K562 (cell line): Measurements from ENCODE around the gene SRCIN1. TPM values are rescaled to one million over a fixed set of nuclear protein-coding genes. Genes with fewer than 3 reads are reported as not detected.
A peak's percentile ranks its signal among the peaks of the same experiment; 100 is the strongest.

Experiments
- ATAC-seq: fragments of 200-7000 bp; cut with Tn5 transposase; 3 replicates; pipeline ENCODE4 v1.9.1; 2020; ENCODE audit warnings: moderate library complexity
- BruUV-seq: library from RNA; stranded (reverse); fragments of 400-500 nt; replicated peaks from 2 replicates; lab custom pipeline; 2021; lab: Mats Ljungman, UMichigan
- CTCF ChIA-PET: fragments of 300-600 bp; formaldehyde crosslinking; extraction: SDS; loops from one replicate; lab custom pipeline; 2021; ENCODE audit warnings: low intra/inter-chr PET ratio; lab: Yijun Ruan, JAX
- POLR2A ChIA-PET: fragments of 300-600, 350-650 bp; sonication (Branson Sonifier 250); formaldehyde crosslinking; extraction: SDS; loops from one replicate; lab custom pipeline; 2021; ENCODE audit warnings: antibody characterized with exemption, inconsistent platforms; lab: Yijun Ruan, JAX
- DNase-seq, 4 experiments: peaks; one replicate each; pipeline versions ENCODE4 v3.0.0 to v3.0.0-alpha.2; 2011 to 2018; ENCODE audit warnings: low spot score in 3 of 4, mixed read lengths in 3 of 4; ENCODE audit errors: extremely low read depth in 1 of 4
- FAIRE-seq: peaks from 2 replicates; lab custom pipeline; 2011; peaks lifted over from hg19 to GRCh38; lab: Jason Lieb, UNC
- H2AFZ ChIP-seq: 2 replicates; pipeline ENCODE4 v1.6.0; 2011; ENCODE audit warnings: low read depth, low read length, control low read depth, inconsistent platforms
- H3K27ac ChIP-seq: fragments of 200-600 bp; 3 replicates; pipeline ENCODE4 v1.8.0; 2011; ENCODE audit warnings: low read depth, mild to moderate bottlenecking, control low read depth, inconsistent platforms, low read length, moderate library complexity, mixed read lengths; ENCODE audit errors: extremely low read depth
- H3K27me3 ChIP-seq, 2 experiments: fragments of 300-600 bp in 1 of 2; 2 replicates in 1 of 2; 3 replicates in 1 of 2; pipeline versions ENCODE4 v1.6.0 to v1.8.0; 2011; ENCODE audit warnings: inconsistent platforms in 2 of 2, low read length in 2 of 2, mild to moderate bottlenecking in 1 of 2, mixed read lengths in 1 of 2, moderate library complexity in 1 of 2; ENCODE audit not compliant: control insufficient read depth in 2 of 2, insufficient read depth in 2 of 2
- H3K36me3 ChIP-seq: fragments of 300-600 bp; 3 replicates; pipeline ENCODE4 v1.8.0; 2011; ENCODE audit warnings: mild to moderate bottlenecking, low read length, inconsistent platforms; ENCODE audit not compliant: control insufficient read depth, insufficient read depth
- H3K4me1 ChIP-seq, 2 experiments: fragments of 200-600 bp in 1 of 2; replicated peaks in 1 of 2; 2 replicates in 1 of 2; 3 replicates in 1 of 2; pipeline versions ENCODE4 v1.5.1 to v1.8.0; 2011; ENCODE audit warnings: inconsistent platforms in 2 of 2, low read length in 2 of 2, mild to moderate bottlenecking in 1 of 2, mixed read lengths in 1 of 2, moderate library complexity in 1 of 2; ENCODE audit not compliant: control insufficient read depth in 2 of 2, insufficient read depth in 2 of 2
- H3K4me2 ChIP-seq: 2 replicates; pipeline ENCODE4 v1.6.1; 2011; ENCODE audit warnings: low read length, control low read depth, inconsistent platforms, mixed read lengths; ENCODE audit not compliant: insufficient read depth
- H3K4me3 ChIP-seq: fragments of 200-600 bp; sonication (generic), shearing (Covaris generic); 2 replicates; pipeline ENCODE4 v1.5.1; 2016; ENCODE audit warnings: control low read depth, inconsistent platforms
- H3K79me2 ChIP-seq: fragments of 200-600 bp; 3 replicates; pipeline ENCODE4 v1.8.0; 2011; ENCODE audit warnings: low read length, inconsistent platforms; ENCODE audit not compliant: control insufficient read depth, insufficient read depth
- H3K9ac ChIP-seq, 2 experiments: 2 replicates each; pipeline versions ENCODE4 v1.6.0 to v1.6.1; 2011; ENCODE audit warnings: low read depth in 2 of 2, low read length in 2 of 2, control low read depth in 1 of 2, inconsistent platforms in 1 of 2, mild to moderate bottlenecking in 1 of 2, mixed read lengths in 1 of 2; ENCODE audit not compliant: insufficient read depth in 1 of 2
- H3K9me1 ChIP-seq: one replicate; pipeline ENCODE4 v1.6.0; 2011; ENCODE audit warnings: inconsistent platforms, mild to moderate bottlenecking, low read length, moderate library complexity; ENCODE audit not compliant: control insufficient read depth, insufficient read depth
- H3K9me3 ChIP-seq: replicated peaks from 2 replicates; pipeline ENCODE4 v1.5.1; 2011; ENCODE audit warnings: low read depth, low read length, inconsistent platforms; ENCODE audit not compliant: control insufficient read depth, insufficient read depth
- H4K20me1 ChIP-seq: replicated peaks from 2 replicates; pipeline ENCODE4 v1.6.1; 2011; ENCODE audit warnings: low read length, inconsistent platforms, mixed read lengths; ENCODE audit not compliant: control insufficient read depth, insufficient read depth
- GATAD2A ChIP-seq: fragments of 450-650 bp; IDR thresholded peaks from 2 replicates; pipeline ENCODE4 v1.6.1; 2017
- RFX1 ChIP-seq: fragments of 450-650 bp; IDR thresholded peaks from 2 replicates; pipeline ENCODE4 v1.6.1; 2016; ENCODE audit warnings: mild to moderate bottlenecking, moderate library complexity
- SRSF9 ChIP-seq: fragments of 200-400 bp; formaldehyde crosslinking; IDR thresholded peaks from 2 replicates; pipeline ENCODE4 v1.6.1; 2017; ENCODE audit warnings: low read depth, low read length, borderline replicate concordance
- TEAD2 ChIP-seq: fragments of 450-650 bp; IDR thresholded peaks from 2 replicates; pipeline ENCODE4 v1.6.1; 2016; ENCODE audit warnings: missing genetic modification characterization, control low read depth, missing compliant biosample characterization
- ZFP36 ChIP-seq: fragments of 150-350 bp; IDR thresholded peaks from 2 replicates; pipeline ENCODE4 v1.6.1; 2018; ENCODE audit warnings: low read length, low read depth; ENCODE audit not compliant: partially characterized antibody
- ZNF778 ChIP-seq: fragments of 450-650 bp; formaldehyde crosslinking; IDR thresholded peaks from 2 replicates; pipeline ENCODE4 v1.4.0; 2020; ENCODE audit warnings: mild to moderate bottlenecking, moderate library complexity
- WGBS: fragments of 100-300 bp; shearing (Covaris generic); methylation state at CpG from one replicate; pipeline ENCODE4 v1.1.6; 2016; ENCODE audit warnings: low coverage, mixed read lengths; ENCODE audit not compliant: insufficient coverage; ENCODE audit errors: missing lambda C conversion rate; 5-methylcytosine and 5-hydroxymethylcytosine counted together
- in situ Hi-C: fragments of 300-500 bp; cut with MboI; formaldehyde crosslinking; loops from 4 replicates; pipeline ENCODE4 v1.15.0; 2018; ENCODE audit warnings: inconsistent platforms, mixed read lengths
- intact Hi-C: fragments of 100-400 bp; cut with micrococcal nuclease; formaldehyde crosslinking; loops from 2 replicates; pipeline ENCODE4 v1.14.2; 2022
- polyA plus RNA-seq, 8 experiments: library from polyadenylated mRNA; depleted of rRNA in 4 of 8; stranded (reverse) in 5 of 8; unstranded in 3 of 8; fragments of >200 nt; fragmentation: Nextera tagmentation in 2 of 8; fragmentation: Illumina TruSeq in 1 of 8; extraction: Ambion mirVana in 2 of 8; extraction: Trizol in 1 of 8; gene quantifications; 2 replicates each; pipeline versions ENCODE4 v1.2.1 to v1.2.3, GENCODE V29; 2011 to 2014; ENCODE audit warnings: inconsistent platforms in 1 of 8, missing spikeins in 1 of 8
- total RNA-seq, 7 experiments: library from RNA; depleted of rRNA in 6 of 7; stranded (reverse); fragments of >200 nt in 6 of 7; fragmentation: Illumina TruSeq in 2 of 7; extraction: Trizol in 2 of 7; gene quantifications; 2 replicates each; pipeline versions ENCODE4 v1.2.1 to v1.2.3, GENCODE V29; 2011 to 2021; ENCODE audit warnings: low replicate concordance in 1 of 7
- TF ChIP-seq, protein P1 (sequence below): sonication (generic); formaldehyde crosslinking; IDR thresholded peaks from 2 replicates; pipeline ENCODE4 v1.4.0; 2020; ENCODE audit warnings: mild to moderate bottlenecking, missing genetic modification reagents
- TF ChIP-seq, protein P2 (sequence below): fragments of 250-450 bp; sonication (Bioruptor Pico); IDR thresholded peaks from 2 replicates; pipeline ENCODE4 v1.5.0; 2021
- TF ChIP-seq, protein P3 (sequence below): sonication (generic); formaldehyde crosslinking; IDR thresholded peaks from 2 replicates; pipeline ENCODE4 v1.8.0; 2023; ENCODE audit warnings: mild to moderate bottlenecking, missing genetic modification reagents

The SRCIN1 gene
- total and polyA plus RNA-seq, 9 of the 15 experiments (the other 6 are each of a cell fraction or from before 2014, with no cell fraction given): 0.09 to 0.33 (median 0.13) TPM; not detected in 6

DNA sequence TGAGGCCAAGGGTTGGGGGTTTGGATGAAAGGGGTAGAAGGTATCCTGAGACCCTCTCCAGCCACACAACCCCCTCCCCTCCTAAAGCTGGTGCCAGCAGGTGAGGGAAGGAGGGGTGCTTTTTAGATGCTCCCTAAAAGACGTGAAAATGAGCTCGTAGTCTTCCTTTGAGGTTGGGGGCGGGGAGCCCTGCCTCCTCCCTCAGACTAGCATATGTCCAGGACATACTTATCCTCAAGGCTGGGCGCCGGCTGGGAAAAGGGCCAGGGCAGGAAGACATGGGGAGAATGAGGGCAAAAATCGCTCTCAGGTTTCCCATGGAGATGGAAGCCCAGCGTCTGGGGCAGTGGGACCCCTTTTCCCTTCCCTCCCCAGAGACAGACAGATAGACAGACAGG lies 26.7 kb downstream of the SRCIN1 start:
- WGBS: 9% methylated on average over 7 of the region's 7 CpGs
- in situ Hi-C loops: loop anchor here (10.0 kb wide), 1 partner anchor 144 kb away; no protein-coding TSS in a partner anchor
- peaks cover 0 to 21% of the 10 kb centered on the region in 2 experiments; a peak in 3 of 5 replicates for H3K4me1 ChIP-seq
- no peak overlapping the region for H3K4me2 ChIP-seq
- no TSS peak for BruUV-seq
- H3K4me3 ChIP-seq: no peak overlapping the region
- no peaks in the 10 kb centered on the region for H3K79me2 ChIP-seq
- intact Hi-C loops: no loop called here
- no peaks in the 10 kb centered on the region for H3K9me1 ChIP-seq
- TF ChIP-seq SRSF9 (no peak), ZFP36 (peak; percentile 65)
- no peaks in the 10 kb centered on the region for H3K36me3 ChIP-seq
- H3K9ac ChIP-seq: no peak overlapping the region
- H3K9me3 ChIP-seq: no peaks in the 10 kb centered on the region
- ATAC-seq (no peak), DNase-seq (no peak), FAIRE-seq (no peak)
- H2AFZ ChIP-seq: no peak overlapping the region
- H3K27ac ChIP-seq: no peak overlapping the region
- peaks cover 29 to 52% of the 10 kb centered on the region in 2 experiments; a peak in 4 of 5 replicates for H3K27me3 ChIP-seq
- peaks cover 25% of the 10 kb centered on the region for H4K20me1 ChIP-seq
- ChIA-PET POLR2A (interaction anchor here (0.6 kb wide), 1 partner anchor 69 kb away, joined by 3 read pairs; no protein-coding TSS in a partner anchor), CTCF (interaction anchor here (1.0 to 2.4 kb wide), 2 partner anchors 22 to 75 kb away, joined by 3 to 11 read pairs; no protein-coding TSS in a partner anchor)

DNA sequence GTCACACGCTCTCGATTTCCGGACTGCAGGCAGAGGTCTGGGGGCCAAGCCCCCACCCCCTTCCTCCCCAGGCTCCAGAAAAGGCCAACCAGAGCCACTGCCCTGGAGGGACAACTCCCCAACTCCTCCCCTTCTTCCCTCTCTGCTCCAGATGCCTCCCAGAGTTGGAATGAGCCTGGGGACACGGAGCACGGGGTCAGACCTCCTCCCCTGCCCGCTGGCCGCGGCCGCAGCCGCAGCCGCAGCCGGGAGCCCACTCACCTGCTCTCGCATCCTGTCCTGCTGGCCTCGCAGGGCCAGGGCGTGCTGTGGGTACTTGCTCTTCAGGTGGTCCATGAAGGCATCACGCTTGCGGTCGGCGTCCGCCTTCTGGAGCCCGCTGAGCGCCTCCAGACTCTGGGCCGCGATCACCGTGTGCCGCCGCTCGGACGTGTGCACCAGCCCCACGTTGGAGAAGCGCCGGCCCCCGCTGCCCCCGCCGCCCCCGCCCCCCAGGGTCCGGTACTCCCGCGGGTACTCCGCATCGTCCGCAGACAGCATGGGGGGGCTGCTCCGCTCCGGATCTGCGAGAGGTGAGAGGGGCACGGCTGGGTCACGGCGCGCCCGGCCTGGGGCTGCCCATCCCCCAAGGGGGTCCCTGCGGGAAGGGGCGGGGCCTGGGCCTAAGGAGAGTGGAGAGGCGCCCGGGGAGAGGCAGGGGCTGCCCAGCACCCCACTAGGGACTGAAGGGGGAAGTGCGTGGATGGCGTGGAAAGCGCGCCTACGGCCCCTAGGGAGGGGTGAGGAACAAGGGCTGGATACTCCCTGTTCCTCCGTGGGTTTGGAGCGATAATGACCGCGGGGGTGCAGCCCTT lies 27.3 kb downstream of the SRCIN1 start:
- ChIA-PET CTCF (interaction anchor here (1.0 kb wide), 1 partner anchor 75 kb away, joined by 3 read pairs; no protein-coding TSS in a partner anchor), POLR2A (interaction anchor here (1.8 kb wide), 1 partner anchor 14 kb away, joined by 6 read pairs; no protein-coding TSS in a partner anchor)
- 10% methylated on average over 45 of the region's 63 CpGs for WGBS
- no peak overlapping the region for H3K27ac ChIP-seq
- intact Hi-C loops: no loop called here
- FAIRE-seq (no peak), ATAC-seq (no peak), DNase-seq (no peak)
- H3K9me1 ChIP-seq: no peaks in the 10 kb centered on the region
- H3K4me2 ChIP-seq: no peak overlapping the region
- no peak overlapping the region for H2AFZ ChIP-seq
- H3K4me1 ChIP-seq: peaks cover 0 to 17% of the 10 kb centered on the region in 2 experiments; a peak in 3 of 5 replicates
- in situ Hi-C loops: loop anchor here (10.0 kb wide), 1 partner anchor 144 kb away; no protein-coding TSS in a partner anchor
- no peaks in the 10 kb centered on the region for H3K9me3 ChIP-seq
- no peak overlapping the region for H3K4me3 ChIP-seq
- H4K20me1 ChIP-seq: peaks cover 28% of the 10 kb centered on the region
- H3K9ac ChIP-seq: no peak overlapping the region
- peaks cover 34 to 58% of the 10 kb centered on the region in 2 experiments; a peak in 4 of 5 replicates for H3K27me3 ChIP-seq
- H3K36me3 ChIP-seq: no peaks in the 10 kb centered on the region
- H3K79me2 ChIP-seq: no peaks in the 10 kb centered on the region
- no TSS peak for BruUV-seq
- TF ChIP-seq GATAD2A (no peak), RFX1 (no peak), ZNF778 (CRISPR knock-in tag) (no peak), TEAD2 (tag) (no peak)
- TF ChIP-seq, protein P1, sequence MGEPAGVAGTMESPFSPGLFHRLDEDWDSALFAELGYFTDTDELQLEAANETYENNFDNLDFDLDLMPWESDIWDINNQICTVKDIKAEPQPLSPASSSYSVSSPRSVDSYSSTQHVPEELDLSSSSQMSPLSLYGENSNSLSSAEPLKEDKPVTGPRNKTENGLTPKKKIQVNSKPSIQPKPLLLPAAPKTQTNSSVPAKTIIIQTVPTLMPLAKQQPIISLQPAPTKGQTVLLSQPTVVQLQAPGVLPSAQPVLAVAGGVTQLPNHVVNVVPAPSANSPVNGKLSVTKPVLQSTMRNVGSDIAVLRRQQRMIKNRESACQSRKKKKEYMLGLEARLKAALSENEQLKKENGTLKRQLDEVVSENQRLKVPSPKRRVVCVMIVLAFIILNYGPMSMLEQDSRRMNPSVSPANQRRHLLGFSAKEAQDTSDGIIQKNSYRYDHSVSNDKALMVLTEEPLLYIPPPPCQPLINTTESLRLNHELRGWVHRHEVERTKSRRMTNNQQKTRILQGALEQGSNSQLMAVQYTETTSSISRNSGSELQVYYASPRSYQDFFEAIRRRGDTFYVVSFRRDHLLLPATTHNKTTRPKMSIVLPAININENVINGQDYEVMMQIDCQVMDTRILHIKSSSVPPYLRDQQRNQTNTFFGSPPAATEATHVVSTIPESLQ (CRISPR knock-in tag): no peak
- TF ChIP-seq, protein P2, sequence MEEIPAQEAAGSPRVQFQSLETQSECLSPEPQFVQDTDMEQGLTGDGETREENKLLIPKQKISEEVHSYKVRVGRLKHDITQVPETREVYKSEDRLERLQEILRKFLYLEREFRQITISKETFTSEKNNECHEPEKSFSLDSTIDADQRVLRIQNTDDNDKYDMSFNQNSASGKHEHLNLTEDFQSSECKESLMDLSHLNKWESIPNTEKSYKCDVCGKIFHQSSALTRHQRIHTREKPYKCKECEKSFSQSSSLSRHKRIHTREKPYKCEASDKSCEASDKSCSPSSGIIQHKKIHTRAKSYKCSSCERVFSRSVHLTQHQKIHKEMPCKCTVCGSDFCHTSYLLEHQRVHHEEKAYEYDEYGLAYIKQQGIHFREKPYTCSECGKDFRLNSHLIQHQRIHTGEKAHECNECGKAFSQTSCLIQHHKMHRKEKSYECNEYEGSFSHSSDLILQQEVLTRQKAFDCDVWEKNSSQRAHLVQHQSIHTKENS (CRISPR knock-in tag): no peak
- TF ChIP-seq, protein P3, sequence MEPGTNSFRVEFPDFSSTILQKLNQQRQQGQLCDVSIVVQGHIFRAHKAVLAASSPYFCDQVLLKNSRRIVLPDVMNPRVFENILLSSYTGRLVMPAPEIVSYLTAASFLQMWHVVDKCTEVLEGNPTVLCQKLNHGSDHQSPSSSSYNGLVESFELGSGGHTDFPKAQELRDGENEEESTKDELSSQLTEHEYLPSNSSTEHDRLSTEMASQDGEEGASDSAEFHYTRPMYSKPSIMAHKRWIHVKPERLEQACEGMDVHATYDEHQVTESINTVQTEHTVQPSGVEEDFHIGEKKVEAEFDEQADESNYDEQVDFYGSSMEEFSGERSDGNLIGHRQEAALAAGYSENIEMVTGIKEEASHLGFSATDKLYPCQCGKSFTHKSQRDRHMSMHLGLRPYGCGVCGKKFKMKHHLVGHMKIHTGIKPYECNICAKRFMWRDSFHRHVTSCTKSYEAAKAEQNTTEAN: no peak
